SH-SY5Y (cell line): ENCODE data around the gene RSU1.

Experiments
- GATA2 ChIP-seq: IDR thresholded peaks from 2 replicates; pipeline ENCODE4 v1.6.1; 2011; ENCODE audit warnings: mild to moderate bottlenecking, low read depth, low read length
- GATA3 ChIP-seq: IDR thresholded peaks from 2 replicates; pipeline ENCODE4 v1.6.1; 2011; ENCODE audit warnings: low read depth, mild to moderate bottlenecking, low read length, moderate library complexity

RSU1 gene

GRCh38 chr10:16656895-16657294 is 160.3 kb downstream of the RSU1 start:
- TF ChIP-seq GATA2 (no peak), GATA3 (no peak)

GRCh38 chr10:16653224-16653623 is 164.0 kb downstream of the RSU1 start:
- no peak for TF ChIP-seq GATA3
- no peak for TF ChIP-seq GATA2

GRCh38 chr10:16652154-16652553 is 165.1 kb downstream of the RSU1 start:
- TF ChIP-seq GATA3 (no peak), GATA2 (no peak)

- TF ChIP-seq GATA2 (no peak), GATA3 (no peak)
These were observed 167.5 kb downstream of the RSU1 start for GRCh38 chr10:16649757-16650156.

GRCh38 chr10:16648366-16648765 is 168.9 kb downstream of the RSU1 start:
- TF ChIP-seq GATA2 = no peak
- no peak for TF ChIP-seq GATA3

- TF ChIP-seq GATA2 = no peak
- no peak for TF ChIP-seq GATA3
These were observed 170.8 kb downstream of the RSU1 start for GRCh38 chr10:16646181-16647059.

GRCh38 chr10:16644146-16644545 is 173.1 kb downstream of the RSU1 start:
- TF ChIP-seq GATA2 (no peak), GATA3 (no peak)

GRCh38 chr10:16643502-16643901 is 173.7 kb downstream of the RSU1 start:
- TF ChIP-seq GATA2 (no peak), GATA3 (no peak)

GRCh38 chr10:16640153-16640552 is 177.1 kb downstream of the RSU1 start:
- TF ChIP-seq GATA2 (no peak), GATA3 (no peak)

- no peak for TF ChIP-seq GATA2
- TF ChIP-seq GATA3 = no peak
These were observed 177.8 kb downstream of the RSU1 start for GRCh38 chr10:16639471-16639870.

GRCh38 chr10:16632996-16633395 is 184.2 kb downstream of the RSU1 start:
- TF ChIP-seq GATA2 (no peak), GATA3 (no peak)

GRCh38 chr10:16626697-16627096 is 190.5 kb downstream of the RSU1 start:
- TF ChIP-seq GATA3 (no peak), GATA2 (no peak)

GRCh38 chr10:16612981-16613355 is 204.3 kb downstream of the RSU1 start:
- TF ChIP-seq GATA2 = no peak
- TF ChIP-seq GATA3 = no peak

GRCh38 chr10:16612115-16612980 is 204.9 kb downstream of the RSU1 start:
- TF ChIP-seq GATA3 (no peak), GATA2 (no peak)

GRCh38 chr10:16611037-16611436 is 206.2 kb downstream of the RSU1 start:
- TF ChIP-seq GATA2 = no peak

- TF ChIP-seq GATA3 (no peak), GATA2 (no peak)
These were observed 208.0 kb downstream of the RSU1 start for GRCh38 chr10:16609211-16609610.
